GM19328 (cell line): Measurements from ENCODE around the gene MLST8.

Experiments used
- ATAC-seq: cut with Tn5 transposase; IDR thresholded peaks from one replicate; pipeline ENCODE4 v1.9.1; 2021; ENCODE audit warnings: mild to moderate bottlenecking, moderate library complexity; ENCODE audit not compliant: unreplicated experiment

Gene MLST8

DNA sequence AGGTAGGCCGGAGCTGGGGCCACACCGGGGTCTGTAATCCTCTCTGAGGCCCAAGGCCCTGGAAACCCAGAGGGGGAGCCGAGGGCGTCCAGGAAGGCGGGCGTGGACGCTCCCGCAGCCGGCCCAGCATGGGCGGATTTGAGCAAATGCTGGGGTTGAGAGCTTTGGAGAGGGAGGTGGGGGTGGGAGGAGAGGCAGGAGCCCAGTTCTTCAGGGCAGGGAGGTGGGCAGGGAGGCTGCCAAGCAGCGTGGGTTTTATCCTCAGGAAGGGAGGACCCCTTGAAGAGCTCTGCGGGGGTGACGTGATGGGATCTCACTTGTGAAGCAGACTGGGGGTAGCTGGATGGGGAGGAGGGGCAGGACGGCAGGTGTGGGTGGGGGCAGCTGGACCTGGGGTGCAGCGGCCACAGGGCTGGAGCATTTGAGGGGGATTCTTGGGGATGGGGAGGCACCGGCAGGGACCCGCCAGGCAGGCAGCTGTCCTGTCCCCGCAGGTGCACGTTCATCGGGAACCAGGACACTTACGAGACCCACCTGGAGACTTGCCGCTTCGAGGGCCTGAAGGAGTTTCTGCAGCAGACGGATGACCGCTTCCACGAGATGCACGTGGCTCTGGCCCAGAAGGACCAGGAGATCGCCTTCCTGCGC lies 32.4 kb upstream of the MLST8 start:
- no peak for ATAC-seq

DNA sequence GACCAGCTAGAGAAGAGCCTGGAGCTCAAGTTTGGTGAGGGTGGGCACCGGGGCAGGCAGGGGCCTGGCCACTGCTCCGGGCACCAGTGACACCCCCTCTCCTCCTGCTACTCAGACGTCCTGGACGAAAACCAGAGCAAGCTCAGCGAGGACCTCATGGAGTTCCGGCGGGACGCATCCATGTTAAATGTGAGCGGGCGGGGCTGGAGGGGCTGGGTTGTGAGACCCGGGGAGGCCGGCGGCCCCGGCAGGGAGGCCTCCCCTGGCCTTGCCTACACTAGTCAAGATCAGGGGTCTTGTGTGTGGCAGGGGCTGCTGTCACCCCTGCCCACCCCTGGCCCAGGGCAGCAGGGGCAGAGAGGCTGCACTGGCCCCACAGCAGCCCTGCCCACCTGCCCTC lies 31.9 kb upstream of the MLST8 start:
- no peak for ATAC-seq

DNA sequence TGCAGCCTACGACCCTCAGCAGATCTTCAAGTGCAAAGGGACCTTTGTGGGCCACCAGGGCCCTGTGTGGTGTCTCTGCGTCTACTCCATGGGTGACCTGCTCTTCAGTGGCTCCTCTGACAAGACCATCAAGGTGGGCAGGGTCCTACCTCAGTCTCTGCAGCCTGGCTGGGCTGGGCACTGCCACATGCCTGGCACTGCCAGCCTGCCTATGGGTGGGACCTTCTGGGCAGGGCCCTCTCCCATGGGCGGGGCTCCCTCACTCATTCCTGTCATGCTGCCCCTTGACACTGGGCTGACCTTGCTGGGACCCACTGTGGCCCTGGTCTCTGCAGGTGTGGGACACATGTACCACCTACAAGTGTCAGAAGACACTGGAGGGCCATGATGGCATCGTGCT lies 31.3 kb upstream of the MLST8 start:
- no peak for ATAC-seq

DNA sequence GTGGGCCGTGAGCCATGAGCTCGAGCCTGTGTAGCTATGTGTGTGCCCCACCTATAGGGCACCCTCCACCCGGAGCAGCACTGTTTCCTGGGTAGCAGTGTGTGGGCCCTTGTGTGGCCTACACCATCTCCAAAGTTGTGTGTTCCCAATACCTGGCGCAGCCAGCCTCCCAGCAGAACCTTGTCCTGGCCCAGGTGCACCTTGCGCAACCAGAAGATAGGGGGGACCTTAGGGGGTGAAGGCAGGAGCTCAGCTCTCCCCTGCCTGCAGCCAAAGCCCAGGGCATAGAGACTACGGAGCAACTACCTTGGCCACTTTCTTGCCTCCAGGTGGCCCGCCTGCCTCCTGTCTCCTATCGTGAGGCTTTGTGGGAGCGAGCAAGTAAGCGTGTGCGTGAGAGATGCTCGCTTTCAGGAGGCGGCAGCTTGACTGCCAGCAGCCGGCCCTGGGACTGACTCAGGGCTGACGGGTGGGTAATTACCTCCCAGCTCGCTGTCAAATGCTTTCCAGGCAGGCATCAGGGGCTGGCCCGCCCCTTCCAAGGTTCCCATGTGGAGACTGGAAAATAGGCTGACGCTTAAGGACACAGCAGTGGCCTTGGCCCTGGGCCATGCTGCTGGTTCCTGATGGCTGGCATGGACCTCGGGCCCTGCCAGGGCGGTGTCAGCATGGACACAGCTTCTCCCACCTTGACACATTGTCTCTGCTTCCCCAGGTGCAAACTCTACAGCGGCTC lies 30.7 kb upstream of the MLST8 start:
- no peak for ATAC-seq

DNA sequence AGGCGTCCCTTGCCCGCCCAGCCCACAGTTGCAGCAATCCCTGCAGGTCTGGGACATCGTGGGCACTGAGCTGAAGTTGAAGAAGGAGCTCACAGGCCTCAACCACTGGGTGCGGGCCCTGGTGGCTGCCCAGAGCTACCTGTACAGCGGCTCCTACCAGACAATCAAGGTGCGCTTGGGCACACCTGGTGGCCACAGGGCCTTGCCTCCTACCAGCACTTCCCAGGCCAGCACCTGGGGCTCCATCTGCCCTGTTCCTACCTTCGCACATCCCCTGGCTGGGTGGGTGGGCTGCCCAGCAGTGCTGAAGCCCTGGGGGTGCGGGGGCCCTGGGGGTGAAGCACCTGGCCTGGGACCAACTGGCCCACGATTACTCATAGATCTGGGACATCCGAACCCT lies 29.8 kb upstream of the MLST8 start:
- no peak for ATAC-seq

DNA sequence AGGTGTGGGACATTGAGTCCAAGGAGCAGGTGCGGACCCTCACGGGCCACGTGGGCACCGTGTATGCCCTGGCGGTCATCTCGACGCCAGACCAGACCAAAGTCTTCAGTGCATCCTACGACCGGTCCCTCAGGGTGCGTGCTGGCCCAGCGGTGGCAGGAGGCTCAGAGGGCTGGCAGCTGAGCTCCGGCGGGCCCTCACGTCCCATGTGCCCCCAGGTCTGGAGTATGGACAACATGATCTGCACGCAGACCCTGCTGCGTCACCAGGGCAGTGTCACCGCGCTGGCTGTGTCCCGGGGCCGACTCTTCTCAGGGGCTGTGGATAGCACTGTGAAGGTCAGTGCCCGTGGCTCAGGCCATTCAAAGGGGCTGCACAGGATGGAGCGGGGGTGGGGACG lies 29.2 kb upstream of the MLST8 start:
- ATAC-seq = no peak

DNA sequence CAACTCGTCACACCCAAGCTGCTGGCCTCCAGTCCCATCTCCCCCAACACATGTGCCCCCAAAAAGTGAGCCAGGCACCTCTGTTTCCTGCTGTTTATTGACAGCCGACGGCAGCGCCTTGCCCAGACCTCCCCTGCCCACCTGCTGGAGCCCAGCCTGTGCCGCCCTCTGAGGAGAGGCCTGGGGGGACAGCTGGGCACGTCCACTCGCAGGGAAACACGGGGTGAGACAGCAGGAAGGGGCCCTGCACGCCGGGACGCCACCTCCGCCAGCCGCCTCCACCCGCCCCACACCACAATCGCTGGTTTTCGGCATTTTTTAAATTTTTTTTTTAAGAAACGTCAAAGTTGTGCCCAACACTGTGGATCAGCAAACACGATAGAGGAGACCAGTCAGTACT lies 28.2 kb upstream of the MLST8 start:
- ATAC-seq = no peak

DNA sequence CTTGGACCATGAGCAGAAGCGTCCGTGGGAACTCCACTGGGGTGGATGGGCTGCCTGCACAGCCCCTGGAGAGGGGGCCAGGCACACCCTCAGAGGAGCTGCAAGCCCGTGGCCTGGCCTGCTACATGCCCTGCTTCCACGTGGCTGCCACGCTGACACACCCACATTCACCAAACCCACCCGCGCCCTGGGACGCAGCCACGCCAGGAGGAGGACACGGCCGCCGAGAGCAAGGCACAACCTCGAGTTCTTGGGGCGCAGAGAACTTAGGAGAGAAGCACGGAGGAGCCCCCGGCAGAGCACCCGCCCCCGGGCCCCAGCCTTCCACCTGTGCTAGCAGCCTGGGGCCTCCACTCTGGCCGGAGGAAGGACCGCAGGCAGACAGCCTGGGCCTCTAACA lies 27.7 kb upstream of the MLST8 start:
- ATAC-seq = no peak

DNA sequence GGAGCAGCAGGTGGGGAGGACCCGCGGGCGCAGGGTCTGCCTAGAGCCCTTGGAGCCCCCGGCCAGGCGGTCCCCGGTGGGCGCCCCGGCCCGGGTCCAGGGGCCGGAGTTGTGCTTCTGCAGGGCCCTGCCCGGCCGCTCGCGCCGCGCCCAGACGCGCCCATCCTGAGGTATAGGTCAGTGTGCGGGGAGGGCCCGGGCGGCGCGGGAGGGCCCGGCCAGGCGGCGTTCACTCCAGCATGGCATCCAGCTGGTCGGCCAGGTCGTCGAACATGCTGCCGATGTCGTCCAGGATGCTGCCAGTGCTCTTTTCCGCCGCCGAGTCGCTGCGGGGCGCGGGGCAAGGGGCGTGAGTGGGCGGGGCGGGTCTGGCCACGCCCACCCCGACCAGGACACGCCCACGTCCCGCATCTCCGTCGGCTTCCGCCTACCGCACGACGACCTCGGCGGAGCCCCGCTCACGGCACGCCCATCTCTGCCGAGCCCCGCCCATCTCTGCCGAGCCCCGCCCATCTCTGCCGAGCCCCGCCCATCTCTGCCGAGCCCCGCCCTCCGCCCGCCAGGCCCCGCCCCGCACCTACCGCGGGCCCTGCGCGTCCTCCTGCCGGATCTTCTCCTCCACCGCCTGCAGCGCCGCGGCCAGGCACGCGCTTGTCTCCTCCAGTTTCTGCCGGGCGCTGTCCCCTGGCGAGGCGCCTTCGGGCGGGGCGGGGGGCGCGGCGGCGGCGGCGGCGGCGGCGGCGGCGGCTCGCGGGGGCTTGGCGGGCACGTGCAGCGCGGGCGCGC lies 26.7 kb upstream of the MLST8 start:
- no peak for ATAC-seq

DNA sequence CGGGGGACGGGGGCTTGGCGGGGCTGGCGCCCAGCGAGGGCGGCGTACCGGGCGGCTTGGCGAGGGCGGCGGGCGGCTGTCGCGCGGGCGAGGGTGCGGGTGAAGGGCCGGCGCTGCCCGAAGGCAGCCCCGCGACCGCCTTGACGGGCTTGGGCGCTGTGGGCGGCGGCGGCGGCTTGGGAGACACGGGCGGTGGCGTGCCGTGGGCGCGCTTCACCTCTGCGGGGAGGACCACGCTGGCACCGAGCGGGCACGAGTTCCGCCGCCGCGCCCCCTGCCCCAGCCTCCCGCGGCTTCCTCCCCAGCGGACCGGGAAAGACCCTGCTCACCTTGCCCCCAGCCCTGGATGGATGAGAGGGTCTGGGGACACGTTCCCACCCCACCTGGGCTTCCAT lies 26.1 kb upstream of the MLST8 start:
- ATAC-seq = no peak

DNA sequence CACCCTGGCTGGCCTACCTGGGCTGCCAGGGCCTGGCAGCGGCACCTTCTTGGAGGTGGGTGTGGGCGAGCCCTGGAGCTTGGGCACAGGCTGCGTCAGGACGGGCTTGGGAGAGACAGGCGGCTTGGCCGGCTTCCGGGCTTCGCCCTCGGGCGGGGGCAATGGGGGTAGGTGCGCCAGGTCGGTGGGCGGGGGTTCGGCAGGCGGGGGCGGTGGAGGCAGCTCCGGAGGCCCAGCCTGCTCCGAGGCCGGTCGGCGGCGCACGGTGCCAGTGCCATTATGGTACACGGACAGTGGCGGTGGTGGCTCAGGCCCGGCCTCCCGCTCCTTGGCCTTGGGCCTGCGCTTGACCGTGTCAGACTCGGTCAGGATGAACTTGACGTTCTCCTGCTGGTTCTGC lies 25.7 kb upstream of the MLST8 start:
- no peak for ATAC-seq

DNA sequence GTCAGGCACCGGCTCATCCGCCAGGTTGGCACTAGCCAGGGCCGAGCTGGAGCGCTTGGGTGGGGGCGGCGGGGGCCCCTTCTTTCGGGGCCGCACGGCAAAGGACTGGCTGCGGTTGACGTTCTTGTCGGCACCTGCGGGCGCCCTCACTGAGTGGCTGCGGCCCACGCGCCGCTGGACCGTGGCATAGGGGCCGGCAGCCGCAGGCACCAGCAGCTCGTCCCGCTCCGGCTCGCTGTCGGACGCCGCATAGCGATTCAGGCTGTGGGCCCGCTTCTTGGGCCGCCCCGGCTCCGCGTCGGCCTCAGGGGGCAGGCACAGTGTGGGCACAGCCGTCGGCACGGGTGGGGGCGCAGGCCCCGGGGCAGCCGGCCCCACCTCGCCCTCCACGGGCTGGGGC lies 24.8 kb upstream of the MLST8 start:
- ATAC-seq = no peak

DNA sequence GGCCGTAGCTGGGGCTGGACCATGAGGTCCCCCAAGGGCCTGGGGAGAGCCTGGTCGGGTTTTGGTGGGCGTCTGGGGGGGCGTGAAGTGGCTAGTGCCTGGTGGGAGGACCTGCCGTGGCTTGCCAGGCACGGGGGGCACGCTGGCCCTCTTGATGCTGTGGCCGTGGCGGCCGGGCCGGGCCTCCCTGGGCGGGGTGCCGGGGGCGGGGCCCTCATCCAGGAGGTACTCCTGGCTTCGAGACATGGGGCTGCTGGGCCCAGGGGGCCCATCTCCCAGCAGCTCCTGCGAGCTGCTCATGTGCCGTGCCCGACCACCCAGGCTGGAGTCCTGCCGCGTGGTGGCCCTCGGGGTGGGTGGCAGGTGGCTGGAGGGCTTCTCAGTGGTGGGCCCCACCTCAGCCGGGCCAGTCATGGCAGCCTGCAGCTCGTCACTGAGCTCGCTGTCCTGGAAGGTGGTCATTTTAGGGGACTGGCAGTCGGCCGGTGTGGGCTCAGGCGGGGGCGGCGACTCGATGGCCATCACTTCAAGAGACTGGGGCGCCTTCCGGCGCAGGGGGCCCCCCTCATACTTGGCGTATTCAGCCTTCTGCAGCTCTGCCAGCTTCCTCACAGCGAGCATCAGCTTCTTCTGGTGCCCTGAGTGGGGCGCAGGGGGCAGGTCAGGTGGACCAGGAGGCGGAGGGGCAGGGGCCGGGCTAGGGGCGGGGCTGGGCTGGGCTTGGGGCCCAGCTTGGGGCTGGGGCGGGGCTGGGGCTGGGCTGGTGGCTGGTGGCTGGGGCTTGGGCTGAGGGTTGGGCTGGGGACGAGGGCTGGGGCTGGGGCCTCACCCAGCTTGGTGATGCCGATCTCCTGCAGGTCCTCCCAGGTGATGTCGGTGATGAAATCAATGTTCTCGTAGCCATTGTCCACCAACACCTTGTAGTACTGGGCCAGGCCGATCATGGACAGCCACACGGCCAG lies 24.0 kb upstream of the MLST8 start:
- no peak for ATAC-seq

DNA sequence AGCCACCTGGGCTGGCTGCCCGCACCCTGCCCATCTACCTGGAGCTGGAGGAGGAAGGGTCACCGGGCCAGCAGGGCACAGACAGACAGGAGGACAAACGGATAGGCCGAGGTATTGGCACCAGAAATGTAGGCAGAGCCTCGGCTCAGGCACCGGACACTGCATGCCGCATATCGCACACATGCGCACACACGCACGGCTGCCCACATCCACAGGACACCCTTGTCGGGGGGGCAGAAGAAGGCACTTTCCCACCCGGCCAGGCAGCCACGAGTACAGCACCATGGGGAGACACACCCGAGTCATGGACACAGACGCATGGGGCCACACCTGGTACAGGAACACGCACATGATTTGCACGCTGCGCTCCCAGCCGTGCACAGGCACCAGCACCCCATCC lies 23.3 kb upstream of the MLST8 start:
- ATAC-seq = no peak

DNA sequence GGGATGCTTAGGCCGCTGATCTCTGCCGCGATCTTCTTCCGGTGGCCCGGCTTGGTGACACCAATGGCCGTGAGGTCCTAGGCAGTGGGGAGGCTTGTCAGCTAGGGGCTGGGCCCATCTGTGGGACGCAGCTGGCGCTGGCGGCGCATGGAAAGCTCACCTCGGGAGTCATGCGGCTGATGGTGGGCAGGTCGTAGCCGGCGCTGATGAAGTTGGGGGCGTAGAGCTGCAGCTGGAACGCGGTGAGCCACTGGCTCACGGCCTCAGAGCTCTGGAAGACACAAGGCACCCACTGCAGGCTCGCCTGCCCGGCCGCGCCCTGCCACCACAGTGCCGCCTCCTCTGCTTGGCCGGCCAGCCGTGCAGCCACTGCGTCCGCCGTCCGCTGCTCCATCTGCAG lies 21.6 kb upstream of the MLST8 start:
- ATAC-seq = no peak

DNA sequence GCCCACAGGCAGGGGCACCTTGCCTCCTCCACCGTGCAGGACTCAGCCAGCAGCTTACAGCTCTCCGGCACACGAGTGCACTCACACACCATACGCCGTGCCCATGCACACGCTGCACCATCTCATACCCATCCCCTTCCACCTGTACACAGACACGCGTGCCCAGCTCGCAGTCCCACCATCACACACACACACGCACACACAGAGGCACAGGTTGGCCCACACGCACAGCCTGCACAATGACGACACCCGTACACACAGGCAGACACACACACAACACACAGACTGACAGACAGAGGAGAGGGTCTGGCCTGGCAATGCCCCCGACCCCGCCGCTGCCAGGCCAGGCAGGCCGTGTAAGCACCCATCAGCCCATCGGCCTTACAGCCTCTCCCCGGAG lies 20.9 kb upstream of the MLST8 start:
- ATAC-seq = no peak

DNA sequence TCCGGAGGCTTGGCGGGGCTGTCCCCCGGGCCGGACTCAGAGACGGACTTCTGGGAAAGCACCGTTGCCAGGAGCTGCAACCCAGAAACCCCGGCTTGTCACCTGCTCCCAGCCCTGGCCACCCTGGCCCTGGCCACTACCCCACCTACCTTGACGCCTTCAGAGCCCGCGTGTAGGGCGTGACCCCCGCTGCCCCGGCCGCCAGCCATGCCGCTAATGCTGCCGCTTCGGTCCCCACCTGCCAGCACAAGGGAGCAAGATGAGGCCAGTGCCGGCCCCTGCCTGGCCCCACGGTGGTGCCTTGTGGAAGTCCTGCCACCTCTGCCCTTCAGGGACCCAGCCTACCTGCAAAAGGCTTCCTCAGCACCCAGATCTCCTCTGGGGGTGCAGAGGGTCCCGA lies 20.3 kb upstream of the MLST8 start:
- no peak for ATAC-seq

DNA sequence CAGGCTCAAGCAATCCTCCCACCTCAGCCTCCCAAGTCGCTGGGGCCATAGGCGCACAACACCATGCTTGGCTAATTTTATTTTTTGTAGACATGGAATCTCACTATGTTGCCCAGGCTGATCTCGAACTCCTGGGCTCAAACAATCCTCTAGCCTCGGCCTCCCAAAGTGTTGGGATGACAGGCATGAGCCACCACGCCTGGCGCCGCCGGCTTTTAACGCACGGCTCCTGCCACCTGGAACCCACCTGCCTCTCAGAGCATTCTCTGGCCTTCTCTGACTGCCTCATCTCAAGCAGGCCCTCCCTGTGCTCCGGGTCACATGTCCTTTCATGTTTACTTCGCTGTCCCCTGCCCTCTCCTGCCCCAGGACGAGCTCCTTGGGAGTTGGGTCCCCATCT lies 19.2 kb upstream of the MLST8 start:
- no peak for ATAC-seq

DNA sequence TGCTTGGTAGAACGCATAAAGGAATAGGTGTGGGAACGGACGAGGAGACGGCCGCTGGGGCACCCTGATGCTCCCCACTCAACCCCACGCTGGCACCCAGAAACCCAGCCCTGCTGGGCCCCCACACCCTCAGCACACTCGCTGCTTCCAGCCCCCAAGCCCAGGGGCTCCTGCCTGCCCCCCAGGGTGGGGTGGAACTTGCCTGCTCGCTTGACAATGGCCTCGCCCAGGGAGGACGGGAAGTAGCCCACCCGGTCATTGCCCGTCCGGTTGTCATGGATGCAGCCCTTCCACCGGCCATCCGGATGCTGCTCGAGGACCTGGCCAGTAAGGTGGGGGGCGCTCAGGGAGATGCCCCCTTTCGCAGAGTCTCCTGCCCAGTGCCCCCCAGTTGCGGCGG lies 18.7 kb upstream of the MLST8 start:
- no peak for ATAC-seq

DNA sequence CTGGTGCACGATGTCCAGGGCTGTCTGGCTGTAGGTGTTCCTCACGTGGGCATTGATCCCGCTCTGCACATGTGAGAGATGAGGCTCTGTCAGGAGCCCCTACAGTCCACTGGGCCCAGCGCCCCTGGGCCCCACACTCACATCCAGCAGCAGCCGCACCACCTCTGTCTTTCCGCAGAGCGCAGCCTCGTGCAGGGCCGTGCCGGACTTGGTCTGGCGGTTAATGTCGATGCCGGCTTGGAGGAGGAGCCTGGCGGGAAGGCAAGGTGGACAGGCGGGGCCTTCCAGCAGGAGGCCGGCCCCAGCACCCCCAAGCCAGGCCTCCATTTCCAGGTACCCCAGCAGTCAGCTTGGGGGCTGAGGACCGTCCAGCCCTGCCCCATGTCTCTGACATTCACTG lies 18.0 kb upstream of the MLST8 start:
- no peak for ATAC-seq

DNA sequence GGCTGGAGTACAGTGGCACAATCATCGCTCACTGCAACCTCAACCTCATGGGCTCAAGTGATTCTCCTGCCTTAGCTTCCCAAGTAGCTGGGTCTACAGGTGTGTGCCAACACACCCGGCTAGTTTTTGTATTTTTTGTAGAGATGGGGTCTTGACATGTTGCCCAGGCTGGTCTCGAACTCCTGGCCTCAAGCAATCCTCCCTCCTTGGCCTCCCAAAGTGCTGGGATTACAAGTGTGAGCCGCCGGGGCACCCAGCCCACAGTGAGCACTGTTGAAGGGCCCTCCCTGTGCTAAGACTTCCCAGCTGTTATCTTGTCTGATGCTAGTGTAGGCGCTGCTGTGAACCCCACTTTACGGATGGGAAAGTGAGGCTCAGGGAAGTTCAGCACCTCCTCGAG lies 16.9 kb upstream of the MLST8 start:
- no peak for ATAC-seq
